HG03066 (cell line): ENCODE measurements around the gene CELSR1.

Experiments
- ATAC-seq: cut with Tn5 transposase; IDR thresholded peaks from one replicate; pipeline ENCODE4 v1.9.1; 2021; ENCODE audit warnings: low read depth; ENCODE audit not compliant: unreplicated experiment

The CELSR1 gene

DNA sequence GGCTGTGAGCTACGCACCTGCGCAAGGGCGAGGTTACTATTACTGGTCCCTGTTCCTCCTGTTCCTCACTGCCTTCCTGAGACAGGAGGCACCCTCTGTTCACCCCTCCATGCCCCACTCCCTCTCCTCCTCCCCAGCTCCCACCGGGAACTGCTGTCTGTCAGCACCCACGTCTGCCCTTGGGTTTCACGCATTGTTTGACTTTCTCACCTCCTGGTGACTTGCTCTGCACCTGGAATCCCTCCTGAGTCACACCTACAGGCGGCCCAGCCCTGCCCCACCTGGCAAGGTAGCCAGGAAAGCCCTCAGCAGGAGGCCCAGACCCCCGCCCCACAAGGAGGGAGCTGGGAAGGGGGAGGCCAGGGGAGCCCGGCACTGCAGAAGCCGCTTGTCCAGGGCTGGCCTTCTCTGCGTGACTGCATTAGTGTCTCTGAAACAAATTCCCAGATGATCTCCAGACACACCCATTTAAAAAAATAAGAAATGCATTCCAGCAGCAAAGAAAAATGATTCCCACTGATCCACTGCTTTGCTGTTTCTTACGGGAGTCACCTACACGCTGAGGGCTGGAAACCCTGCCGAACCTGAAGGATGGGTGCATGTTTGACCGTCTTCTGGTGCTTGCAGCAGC lies 86.4 kb downstream of the CELSR1 start:
- no peak for ATAC-seq

DNA sequence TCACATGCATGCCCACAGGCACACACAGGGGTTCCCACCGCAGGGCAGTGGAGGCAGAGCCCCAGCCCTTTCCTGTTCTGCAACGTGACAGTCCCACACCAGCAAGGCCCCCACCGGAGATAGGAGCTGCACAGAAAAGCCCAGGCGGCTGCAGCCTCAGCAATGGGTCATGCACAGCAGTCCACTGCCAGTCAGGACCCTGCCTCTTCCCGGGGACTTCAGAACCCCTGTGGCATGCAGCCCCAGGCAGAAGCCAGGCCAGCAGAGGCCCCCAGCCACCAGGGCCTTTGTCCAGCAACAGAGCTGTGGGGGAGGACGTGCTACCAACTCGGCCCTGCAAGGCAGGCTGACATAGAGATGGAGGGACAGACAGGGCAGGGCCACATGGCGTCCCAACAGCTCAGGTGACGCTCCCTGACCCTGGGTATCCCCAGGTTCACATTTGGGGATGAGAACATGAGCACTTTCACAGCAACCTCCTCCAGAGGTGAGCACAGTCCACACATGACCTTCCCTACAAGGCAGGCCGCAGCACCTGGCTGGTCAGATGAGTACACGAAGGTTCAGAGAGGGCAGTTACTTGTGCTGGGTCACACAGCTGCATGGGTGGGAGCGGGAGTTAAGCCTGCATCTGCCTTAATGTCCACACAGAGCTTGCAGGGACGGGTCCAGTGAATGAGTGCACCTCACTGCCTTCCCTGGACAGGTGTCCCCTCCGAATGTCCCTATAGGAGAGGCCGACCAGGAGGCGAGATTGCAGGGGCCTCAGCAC lies 87.3 kb downstream of the CELSR1 start:
- no peak for ATAC-seq

DNA sequence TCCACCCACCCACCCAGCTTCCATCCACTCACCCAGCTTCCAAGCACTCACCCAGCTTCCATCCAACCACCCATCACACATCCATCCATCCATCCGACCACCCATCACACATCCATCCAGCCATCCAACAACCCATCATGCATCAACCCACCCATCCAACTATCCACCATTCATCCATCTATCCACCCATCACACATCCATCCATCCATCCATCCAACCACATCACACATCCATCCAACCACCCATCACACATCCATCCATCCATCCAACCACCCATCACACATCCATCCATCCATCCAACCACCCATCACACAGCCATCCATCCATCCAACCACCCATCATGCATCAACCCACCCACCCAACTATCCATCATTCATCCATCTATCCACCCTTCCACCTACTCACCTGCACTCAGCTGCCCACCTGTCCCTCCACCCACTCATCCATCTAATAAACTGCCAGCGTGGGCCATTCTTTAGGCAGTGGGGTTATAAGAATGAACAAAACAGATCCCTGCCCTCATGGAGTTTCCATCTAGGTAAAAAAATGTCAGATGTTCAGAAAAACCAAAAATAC lies 88.2 kb downstream of the CELSR1 start:
- ATAC-seq: no peak

DNA sequence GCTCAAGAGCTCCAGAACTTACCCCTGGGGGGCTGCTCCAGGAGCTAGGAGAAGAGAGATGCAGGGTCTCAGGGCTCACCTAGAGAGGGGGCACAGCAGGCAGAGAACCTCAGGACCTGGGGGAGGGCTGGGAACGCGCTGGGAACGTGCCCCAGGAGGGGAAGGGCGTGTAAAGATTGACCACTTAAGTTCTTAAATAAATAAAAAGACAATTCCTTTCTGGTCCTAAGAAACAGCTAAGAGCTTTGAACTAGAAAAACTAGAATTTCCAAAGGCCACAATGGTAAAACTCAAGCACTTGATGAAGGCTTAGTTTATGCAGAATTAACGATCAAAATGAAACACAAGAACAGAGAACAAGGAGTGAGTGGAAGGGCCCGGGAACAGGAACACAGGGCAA lies 89.1 kb downstream of the CELSR1 start:
- no peak for ATAC-seq

DNA sequence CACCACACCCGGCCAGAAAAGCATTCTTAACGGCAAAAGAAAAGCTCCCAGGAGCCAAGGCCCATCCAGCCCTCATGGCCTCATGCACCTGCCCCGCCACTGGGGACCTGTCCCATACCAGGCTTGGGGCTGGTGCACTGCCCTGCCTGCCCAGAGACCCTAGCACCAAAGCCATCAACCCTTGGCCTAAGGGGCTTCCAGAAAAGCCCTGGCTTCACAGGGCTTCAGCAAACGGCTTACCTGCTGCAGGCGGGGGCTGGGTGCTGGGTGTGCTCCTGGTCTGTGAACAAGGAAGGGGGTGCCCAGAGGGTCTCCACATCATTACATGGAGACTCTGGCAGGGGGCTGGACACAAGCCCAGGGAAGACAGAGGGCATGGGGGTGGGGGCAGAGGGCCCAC lies 89.5 kb downstream of the CELSR1 start:
- ATAC-seq: no peak

DNA sequence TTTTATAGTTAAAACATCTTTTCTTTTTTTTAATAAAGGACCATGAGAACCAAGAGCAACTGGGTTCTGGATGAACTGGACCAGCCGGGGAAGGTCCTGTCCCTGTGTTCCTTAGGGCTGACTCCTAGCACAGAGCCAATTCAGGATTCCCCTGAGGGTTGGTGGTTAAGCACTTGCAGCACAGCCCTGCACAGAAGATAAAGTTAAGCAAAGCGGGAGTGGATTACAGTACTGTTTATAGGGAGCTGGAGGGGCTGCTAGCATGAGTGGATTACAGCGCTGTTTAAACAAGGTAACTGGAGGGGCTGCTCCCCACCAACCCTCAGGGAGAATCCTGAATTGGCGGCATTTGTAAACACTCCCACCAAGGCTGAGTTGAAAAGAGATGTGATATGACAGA lies 90.6 kb downstream of the CELSR1 start:
- no peak for ATAC-seq

DNA sequence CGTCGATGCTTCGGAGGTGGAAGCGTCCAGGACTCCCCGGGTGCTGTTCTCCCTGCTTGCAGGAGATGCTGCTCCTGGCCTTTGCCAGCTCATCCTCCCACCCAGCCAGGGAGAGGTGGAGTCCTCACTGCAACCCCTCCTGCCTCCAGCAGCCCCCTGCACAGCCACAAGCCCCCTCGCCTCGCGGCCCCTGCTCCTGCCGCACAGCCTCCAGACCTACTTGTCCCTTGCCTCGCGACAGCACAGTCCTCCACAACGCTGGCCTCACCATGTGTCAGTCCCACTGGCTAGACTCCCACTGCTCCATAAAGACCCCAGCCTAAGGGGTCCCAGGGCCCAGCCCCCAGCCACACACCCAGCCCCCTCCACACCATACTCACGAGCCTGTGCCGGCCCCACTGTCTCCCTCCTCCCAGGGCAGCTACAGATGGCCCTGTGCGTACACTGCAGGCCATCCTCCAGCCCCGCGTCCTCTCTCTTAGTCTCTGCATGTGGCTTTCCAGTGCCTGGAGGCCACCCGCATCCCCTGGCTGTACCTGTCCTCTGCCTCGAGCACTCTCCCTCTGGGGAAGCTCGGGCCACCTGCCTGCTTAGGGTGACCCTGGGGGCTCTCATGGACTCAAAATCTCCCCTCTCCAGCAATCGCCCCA lies 91.5 kb downstream of the CELSR1 start:
- ATAC-seq: no peak

DNA sequence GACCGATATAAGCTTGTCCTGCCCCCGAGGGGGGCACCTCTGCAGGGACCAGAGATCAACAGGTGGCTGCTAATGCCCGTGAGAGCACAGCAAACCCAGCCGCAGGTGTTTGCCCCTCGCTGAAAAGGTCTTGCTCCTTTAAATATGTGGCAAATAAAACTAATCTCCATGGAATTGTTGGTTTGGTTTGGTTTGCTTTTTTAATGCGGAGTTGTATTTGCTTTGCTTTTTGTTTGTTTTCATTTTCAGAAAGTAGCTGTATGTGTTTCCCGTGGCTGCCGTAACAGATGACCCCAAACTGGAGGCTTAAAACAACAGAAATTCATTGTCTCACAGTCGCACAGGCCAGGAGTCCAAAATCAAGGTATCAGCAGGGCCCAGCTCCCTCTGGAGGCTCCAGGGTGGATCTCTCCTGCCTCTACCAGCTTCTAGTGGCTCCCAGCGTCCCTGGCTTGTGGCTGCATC lies 93.0 kb downstream of the CELSR1 start:
- no peak for ATAC-seq

DNA sequence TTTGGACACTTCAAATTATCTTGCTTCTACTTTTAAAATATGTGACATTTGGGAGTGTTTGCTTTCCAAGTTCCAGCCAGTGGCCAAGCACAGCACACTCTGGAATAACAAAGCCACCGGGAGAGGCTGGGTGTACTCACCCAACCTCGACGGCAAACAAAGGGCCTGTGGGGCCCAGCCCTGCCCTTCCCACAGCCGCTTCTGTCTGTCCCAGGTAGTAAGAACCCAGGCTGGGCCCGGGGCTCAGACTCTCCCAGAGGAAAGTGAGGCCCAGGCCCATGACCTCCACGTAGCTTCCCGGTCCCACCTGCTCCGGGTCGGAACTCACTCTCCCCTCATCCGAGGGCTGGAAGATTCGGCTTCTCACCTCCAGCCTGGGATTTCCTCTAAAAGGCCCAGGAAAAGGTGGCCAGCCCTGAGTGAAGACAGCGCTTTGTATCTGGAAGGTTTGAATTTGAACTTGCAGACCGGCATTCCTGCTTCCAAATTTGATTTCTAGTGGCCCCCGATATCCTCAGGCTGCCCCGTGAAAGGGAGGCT lies 93.5 kb downstream of the CELSR1 start:
- no peak for ATAC-seq

DNA sequence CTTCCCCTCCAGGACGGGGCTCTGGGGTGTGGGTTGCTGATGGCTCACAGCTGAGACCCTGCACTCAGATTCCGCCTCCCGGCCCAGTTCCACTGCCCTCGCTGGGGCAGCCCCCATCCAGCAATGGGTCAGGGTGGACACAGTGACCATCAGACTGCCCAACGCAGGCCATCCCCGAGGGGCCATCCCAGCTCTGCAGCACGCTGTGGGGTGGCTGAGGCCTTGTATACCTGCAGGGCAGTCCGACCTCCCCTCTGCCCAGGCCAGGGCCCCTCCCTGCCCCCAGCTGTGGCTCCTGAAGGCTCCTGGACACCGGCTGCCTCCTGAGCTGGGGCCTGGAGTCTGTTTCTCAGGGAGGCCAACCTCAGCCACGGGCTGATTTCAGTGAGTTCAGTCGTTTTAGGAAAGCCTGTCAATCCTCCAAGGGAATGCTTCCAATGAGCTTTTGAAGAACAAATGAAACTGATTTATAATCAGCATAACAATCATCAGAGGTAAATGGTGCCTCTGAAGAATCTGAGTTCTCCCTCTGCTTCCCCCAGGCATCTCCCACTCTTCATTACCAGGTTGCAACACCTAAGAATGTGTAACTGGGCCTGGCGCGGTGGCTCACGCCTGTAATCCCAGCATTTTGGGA lies 95.1 kb downstream of the CELSR1 start:
- ATAC-seq: no peak

DNA sequence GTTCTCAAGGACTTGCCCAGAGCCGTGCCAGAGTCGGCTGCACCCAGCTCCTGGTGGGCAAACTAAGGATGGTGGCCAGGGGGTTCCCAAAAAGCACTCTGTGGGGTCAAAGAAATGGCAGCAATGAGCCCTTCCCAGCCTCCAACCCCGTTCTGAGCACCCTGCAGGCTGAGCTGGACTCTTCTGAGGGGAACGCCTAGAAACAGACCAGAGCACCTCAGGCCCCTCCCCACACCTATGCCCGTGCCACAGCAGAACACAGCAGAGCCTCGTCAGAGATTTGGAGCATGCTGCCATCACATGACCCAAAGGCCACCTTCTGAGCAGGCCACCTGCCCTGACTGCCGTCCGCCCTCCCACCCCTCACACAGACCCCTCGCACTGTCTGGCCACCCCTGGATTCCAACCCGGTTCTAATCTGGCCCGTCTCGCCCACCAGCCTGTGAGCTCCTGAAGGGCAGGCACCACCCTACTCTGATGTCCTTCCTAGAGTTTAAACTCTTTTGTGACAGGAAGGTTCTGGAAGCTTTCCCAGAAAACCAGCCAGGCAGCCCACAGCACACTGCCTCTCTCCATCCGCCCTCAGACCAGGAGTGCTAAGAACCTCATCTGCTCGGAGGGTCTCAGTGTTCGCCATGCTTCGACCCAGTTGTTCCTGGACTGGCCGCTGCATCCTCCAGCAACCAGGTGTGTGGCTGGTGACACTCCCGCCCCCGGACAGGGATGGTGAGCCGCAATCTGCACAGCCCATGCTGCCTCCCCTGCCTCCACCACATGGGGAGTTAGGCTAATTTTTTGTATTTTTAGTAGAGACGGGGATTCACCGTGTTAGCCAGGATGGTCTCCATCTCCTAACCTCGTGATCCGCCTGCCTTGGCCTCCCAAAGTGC lies 97.6 kb downstream of the CELSR1 start:
- ATAC-seq: no peak

DNA sequence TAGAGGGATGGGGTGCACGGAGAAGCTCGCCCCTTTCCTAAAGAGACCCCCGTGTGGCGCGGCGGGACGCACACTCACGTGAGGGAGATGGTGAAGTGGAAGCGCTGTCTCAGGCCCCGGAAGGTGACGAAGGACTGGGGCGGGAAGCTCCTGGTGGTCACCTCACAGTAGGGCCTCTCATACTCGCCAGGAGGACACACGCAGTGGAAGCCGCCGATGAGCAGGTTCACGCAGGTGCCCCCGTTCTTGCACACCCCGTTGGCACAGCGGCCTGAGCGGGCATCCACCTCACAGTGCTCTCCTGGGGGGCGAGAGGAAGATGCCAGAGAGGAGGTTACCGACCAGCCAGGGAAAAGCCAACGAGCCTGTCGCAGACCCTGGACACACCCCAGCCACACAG lies 98.3 kb downstream of the CELSR1 start:
- ATAC-seq: no peak

DNA sequence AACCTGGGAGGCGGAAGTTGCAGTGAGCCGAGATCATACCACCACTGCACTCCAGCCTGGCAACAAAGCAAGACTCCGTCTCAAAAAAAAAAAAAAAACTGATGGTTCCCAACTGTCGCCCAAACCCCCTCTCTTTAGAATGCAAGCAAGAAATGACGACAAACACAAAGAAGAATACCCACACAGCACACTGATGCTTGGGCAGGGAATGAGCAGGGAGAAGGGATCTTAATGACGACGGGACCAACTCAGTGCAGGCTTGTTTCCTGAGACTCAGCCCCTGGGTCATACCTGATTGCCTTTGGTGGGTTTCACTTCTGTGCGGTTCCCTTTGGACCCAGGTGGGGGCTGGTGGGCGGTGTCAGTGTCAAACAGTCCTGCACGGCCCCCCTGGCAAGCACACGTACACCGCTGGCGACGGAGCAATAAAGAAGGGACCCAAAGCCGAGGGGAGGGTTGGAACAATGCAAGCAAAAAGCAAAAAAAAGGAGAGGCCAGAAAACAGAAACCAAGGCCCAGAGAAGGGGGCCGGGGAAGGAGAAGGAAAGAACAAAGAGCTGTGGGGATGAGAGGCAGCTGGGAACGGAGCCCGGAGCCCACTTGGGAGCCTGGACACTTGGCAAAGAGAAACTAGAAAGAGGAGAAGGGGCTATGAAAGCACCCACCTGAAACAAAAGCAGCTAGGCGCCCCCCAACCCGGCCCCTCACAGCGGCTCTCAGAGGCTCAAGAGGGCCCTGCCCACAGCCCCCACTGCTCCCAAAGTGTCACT lies 99.6 kb downstream of the CELSR1 start:
- ATAC-seq: no peak

DNA sequence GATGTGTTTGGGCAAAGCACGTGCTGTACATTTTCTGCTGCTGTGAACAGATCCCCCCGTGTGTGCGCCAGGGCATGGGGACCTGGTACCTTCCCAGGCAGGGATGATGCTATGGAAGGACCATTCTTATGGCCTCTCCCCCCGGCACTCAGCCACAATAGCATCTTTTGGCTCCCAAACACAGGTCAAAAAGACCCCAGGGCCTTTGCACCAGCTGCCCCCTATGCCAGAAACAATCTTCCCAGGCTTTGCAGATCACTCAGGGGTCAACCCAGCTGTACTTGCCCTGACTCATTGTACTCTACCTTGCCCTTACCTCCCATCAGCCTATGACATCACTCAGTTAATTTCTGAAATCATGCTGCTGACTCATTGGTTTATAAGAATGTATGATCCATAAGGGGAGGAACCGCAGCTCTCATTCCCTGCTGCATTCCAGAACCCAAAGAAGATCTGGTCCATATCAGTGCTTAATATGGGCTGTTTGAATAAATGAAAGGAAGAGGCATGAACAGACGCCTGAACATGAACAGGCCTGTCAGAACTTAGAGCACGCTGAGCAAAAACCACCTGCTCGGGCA lies 100.7 kb downstream of the CELSR1 start:
- no peak for ATAC-seq

DNA sequence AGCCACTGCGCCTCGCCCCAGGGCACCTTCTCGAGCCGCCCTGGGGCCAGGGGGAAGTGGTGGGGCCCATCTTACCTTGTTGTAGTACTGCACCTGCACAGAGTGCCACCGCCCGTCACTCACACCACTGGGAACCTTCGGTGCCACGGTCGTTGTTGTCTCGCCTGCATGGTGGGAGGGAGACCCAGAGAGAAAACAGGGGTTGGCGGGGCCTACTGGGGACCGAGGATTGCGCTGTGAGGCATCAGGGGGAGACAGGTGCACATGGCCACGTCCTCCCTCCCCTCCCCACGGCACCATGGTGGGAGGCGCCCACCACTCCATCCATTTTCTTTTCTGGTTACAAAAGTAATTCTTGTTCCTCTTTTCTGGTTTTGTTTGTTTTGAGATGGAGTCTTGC lies 104.1 kb downstream of the CELSR1 start:
- no peak for ATAC-seq

DNA sequence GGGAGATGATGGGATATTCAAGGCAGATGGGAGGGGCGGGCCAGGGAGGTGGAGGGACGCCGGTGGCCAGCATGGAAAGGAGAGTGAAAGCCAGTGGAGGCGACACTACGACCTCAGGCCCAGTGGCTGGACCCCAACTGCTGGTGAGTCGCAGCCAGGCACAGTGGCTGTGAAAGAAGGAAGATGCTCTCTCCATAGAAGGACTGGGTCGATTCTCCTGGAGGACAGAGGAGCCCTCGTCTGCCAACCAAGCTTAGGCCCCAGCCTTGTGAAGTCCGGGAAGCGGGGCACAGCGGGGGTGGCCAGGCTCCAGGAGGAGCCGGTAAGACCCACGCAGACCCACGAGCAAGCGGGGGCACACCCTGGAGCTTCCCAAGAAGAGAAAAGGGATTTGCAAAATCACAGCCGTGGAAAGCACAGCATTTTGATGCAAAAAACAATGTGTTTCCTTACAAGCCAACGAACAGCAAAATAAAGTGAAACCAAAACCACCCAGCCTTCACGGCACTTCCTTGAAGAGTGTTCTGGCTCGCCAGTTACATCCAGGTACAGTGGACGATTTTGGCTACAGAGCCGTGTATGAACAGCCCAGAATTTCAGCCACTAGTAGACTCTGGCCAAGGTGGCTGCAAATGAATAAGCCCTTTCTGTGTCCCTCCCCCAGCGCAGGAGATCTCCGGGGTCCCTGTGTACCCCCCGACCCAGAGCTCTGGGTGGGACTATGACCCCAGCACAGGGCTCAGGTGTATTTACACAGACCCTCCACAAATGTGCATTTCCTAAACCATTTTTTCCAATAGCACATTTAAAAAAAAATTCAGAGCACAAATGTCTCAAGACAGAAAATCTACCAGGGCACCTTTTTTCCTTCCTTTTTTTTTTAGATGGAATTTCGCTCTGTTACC lies 105.0 kb downstream of the CELSR1 start:
- ATAC-seq: no peak

DNA sequence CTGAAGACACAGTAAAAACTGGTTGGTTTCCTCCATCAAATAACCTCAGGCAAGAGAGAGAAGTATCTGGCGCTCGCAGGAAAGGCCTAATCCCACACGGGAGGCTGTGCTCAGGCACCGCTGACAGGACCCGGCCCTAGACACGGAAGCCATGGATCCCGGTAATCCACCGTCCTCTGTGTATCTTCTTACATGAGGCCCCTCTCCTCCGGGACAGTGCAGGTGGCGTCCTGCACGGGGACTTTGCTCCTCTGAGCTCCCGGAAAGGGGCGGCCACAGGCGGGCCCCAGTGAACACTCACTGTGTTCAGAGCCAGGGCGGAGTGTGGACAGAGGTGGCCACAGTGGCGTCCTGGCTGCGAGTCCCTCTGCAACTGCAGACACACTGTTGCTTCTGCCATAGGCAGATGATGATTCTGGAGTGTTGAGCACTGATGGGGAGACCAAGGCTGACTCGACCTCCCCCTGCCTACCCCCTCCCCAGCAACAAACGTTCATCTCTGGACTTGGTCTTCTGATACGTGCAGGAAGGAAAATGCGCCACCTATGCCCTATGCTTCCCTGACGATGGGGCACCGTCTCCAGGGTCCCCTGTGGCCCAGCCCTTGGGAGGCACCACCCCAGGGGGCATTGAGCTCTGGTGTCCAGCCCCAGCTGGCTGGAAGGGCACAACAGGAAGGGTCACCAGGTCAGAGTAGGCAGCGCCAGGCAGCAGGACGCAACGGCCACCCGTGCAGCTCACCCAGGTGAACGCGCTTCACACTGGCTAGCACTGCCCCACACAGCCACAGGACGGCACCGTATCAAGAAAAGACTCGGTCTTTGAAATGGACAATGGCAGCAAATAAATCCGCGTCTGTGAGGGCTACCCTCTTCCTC lies 106.2 kb downstream of the CELSR1 start:
- no peak for ATAC-seq
